SK-N-SH (cell line): ENCODE data around the gene FAM131A.

Source experiments
- CHD2 ChIP-seq: fragments of 150-350 bp; IDR thresholded peaks from 2 replicates; pipeline ENCODE4 v1.6.1; 2018; ENCODE audit warnings: low read length; ENCODE audit not compliant: partially characterized antibody
- EP300 ChIP-seq, 2 experiments: IDR thresholded peaks; 2 replicates each; pipeline versions ENCODE4 v1.4.0 to v1.6.1; 2012; ENCODE audit warnings: borderline replicate concordance in 1 of 2, low read depth in 1 of 2, low read length in 1 of 2
- GATA2 ChIP-seq: sonication (generic); formaldehyde crosslinking; IDR thresholded peaks from 2 replicates; pipeline ENCODE4 v1.5.0; 2020; ENCODE audit warnings: mild to moderate bottlenecking, missing genetic modification reagents
- JUND ChIP-seq: IDR thresholded peaks from 2 replicates; pipeline ENCODE4 v1.4.0; 2012
- MXI1 ChIP-seq: IDR thresholded peaks from 2 replicates; pipeline ENCODE4 v1.6.1; 2012; ENCODE audit warnings: mild to moderate bottlenecking, low read depth, low read length, improper control_type of control experiment
- NRF1 ChIP-seq: IDR thresholded peaks from 2 replicates; pipeline ENCODE4 v1.6.1; 2012; ENCODE audit warnings: low read depth, mild to moderate bottlenecking, low read length
- POLR2AphosphoS5 ChIP-seq: IDR thresholded peaks from 2 replicates; pipeline ENCODE4 v1.6.1; 2012; ENCODE audit warnings: low read depth, low read length
- RAD21 ChIP-seq: IDR thresholded peaks from 2 replicates; pipeline ENCODE4 v1.6.1; 2012; ENCODE audit warnings: mild to moderate bottlenecking, low read length
- RCOR1 ChIP-seq: fragments of 150-350 bp; IDR thresholded peaks from 2 replicates; pipeline ENCODE4 v1.6.1; 2017; ENCODE audit warnings: antibody characterized with exemption, low read length
- SMC3 ChIP-seq: IDR thresholded peaks from 2 replicates; pipeline ENCODE4 v1.6.1; 2012; ENCODE audit warnings: low read depth, low read length, improper control_type of control experiment
- YY1 ChIP-seq: IDR thresholded peaks from 2 replicates; pipeline ENCODE4 v1.4.0; 2012; ENCODE audit warnings: low read depth, mild to moderate bottlenecking
- TF ChIP-seq, protein P1 (sequence below): IDR thresholded peaks from 2 replicates; pipeline ENCODE4 v1.4.0; 2012; ENCODE audit warnings: low read depth
- TF ChIP-seq, protein P2 (sequence below): fragments of 200-600 bp; sonication (generic); IDR thresholded peaks from 2 replicates; pipeline ENCODE4 v1.6.1; 2017; ENCODE audit warnings: antibody characterized with exemption, mild to moderate bottlenecking, moderate library complexity
- TF ChIP-seq, protein P3 (sequence below): fragments of 150-350 bp; IDR thresholded peaks from 2 replicates; pipeline ENCODE4 v1.6.1; 2016; ENCODE audit warnings: mild to moderate bottlenecking, low read depth, low read length

DNA sequence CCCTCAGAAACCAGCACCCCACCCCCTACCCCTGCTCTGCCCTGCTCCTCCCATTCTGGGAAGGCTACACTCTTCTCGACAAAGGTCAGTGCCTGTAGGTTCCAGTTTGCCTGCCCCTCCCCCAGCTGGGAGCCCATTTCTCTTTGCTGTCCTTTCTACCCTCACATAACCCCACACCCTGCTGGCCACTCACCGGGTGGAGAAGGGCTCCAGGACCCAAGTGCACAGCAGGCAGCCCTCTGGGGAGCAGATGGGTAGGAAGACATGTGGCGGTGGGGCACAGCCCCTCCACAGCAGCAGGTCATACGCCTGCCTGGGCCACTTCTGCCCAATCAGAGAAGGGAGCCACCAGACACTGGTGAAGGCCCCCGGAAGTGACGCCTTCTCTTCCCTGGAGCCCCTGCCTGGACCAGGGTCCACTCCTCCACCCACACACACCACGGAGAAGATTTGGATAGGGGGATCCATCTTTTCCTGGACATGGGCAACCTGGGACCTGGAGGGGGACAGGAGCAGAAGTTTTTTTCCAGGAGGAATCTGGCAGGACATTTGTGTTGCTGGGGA lies 40.6 kb downstream of the FAM131A start, which contains the start of gene THPO:
- TF ChIP-seq GATA2 (CRISPR knock-in tag) (no peak), MXI1 (no peak), SMC3 (no peak), YY1 (no peak), RAD21 (no peak), CHD2 (no peak), JUND (no peak), EP300 (IDR thresholded peaks at IDR 0.05; ENCODE audit: borderline replicate concordance in 1 of 2, low read depth in 1 of 2, low read length in 1 of 2) (no peak), NRF1 (no peak), RCOR1 (no peak), POLR2AphosphoS5 (no peak)
- TF ChIP-seq, protein P1, sequence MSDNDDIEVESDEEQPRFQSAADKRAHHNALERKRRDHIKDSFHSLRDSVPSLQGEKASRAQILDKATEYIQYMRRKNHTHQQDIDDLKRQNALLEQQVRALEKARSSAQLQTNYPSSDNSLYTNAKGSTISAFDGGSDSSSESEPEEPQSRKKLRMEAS: no peak
- TF ChIP-seq, protein P2, sequence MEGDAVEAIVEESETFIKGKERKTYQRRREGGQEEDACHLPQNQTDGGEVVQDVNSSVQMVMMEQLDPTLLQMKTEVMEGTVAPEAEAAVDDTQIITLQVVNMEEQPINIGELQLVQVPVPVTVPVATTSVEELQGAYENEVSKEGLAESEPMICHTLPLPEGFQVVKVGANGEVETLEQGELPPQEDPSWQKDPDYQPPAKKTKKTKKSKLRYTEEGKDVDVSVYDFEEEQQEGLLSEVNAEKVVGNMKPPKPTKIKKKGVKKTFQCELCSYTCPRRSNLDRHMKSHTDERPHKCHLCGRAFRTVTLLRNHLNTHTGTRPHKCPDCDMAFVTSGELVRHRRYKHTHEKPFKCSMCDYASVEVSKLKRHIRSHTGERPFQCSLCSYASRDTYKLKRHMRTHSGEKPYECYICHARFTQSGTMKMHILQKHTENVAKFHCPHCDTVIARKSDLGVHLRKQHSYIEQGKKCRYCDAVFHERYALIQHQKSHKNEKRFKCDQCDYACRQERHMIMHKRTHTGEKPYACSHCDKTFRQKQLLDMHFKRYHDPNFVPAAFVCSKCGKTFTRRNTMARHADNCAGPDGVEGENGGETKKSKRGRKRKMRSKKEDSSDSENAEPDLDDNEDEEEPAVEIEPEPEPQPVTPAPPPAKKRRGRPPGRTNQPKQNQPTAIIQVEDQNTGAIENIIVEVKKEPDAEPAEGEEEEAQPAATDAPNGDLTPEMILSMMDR: no peak
- TF ChIP-seq, protein P3, sequence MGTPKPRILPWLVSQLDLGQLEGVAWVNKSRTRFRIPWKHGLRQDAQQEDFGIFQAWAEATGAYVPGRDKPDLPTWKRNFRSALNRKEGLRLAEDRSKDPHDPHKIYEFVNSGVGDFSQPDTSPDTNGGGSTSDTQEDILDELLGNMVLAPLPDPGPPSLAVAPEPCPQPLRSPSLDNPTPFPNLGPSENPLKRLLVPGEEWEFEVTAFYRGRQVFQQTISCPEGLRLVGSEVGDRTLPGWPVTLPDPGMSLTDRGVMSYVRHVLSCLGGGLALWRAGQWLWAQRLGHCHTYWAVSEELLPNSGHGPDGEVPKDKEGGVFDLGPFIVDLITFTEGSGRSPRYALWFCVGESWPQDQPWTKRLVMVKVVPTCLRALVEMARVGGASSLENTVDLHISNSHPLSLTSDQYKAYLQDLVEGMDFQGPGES: no peak
